C4-2B (cell line): ENCODE data around the gene SLC35D3.

Experiments used
- ZFX ChIP-seq: fragments of 450-650 bp; IDR thresholded peaks from 2 replicates; pipeline ENCODE4 v1.6.1; 2017
- TF ChIP-seq, protein P1 (sequence below): fragments of 450-650 bp; conservative IDR thresholded peaks from 2 replicates; pipeline ENCODE4 v1.5.1; 2017; ENCODE audit warnings: mild to moderate bottlenecking

GRCh38 chr6:136918706-136919105, 3.4 kb upstream of the SLC35D3 start:
- TF ChIP-seq, protein P1, sequence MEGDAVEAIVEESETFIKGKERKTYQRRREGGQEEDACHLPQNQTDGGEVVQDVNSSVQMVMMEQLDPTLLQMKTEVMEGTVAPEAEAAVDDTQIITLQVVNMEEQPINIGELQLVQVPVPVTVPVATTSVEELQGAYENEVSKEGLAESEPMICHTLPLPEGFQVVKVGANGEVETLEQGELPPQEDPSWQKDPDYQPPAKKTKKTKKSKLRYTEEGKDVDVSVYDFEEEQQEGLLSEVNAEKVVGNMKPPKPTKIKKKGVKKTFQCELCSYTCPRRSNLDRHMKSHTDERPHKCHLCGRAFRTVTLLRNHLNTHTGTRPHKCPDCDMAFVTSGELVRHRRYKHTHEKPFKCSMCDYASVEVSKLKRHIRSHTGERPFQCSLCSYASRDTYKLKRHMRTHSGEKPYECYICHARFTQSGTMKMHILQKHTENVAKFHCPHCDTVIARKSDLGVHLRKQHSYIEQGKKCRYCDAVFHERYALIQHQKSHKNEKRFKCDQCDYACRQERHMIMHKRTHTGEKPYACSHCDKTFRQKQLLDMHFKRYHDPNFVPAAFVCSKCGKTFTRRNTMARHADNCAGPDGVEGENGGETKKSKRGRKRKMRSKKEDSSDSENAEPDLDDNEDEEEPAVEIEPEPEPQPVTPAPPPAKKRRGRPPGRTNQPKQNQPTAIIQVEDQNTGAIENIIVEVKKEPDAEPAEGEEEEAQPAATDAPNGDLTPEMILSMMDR: no peak
- no peak for TF ChIP-seq ZFX
